NCI-H2227 treated with DMSO at 0.1 percent for 48 hours (cell line): ENCODE data around the gene KRT35.

ENCODE experiments used
- DNase-seq: peaks from one replicate; lab custom pipeline; 2025; lab: John Stamatoyannopoulos, UW

The KRT35 gene

GRCh38 chr17:41511716-41512115, 30.8 kb upstream of the KRT35 start:
- DNase-seq: no peak

DNA sequence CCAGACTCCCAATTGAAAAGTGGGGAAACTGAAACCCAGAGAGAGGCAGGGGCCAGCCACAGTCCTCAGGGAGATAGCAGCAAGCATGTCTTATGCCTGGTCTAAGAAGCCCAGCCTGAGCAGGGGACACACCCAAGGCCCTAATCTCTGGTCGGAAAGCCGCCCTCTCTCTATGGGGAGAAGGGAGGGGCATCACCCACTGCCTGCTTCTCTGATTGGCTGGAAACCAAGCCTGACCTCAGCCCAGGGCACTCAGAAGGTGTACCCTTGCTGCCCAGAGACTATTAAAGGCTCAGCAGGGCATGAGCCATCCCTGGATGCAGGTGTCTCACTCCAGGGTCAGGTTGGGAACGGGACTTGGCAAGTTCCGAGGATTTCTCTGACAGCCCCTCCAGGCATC, 30.2 kb upstream of the KRT35 start:
- no peak for DNase-seq

GRCh38 chr17:41510251-41511065, 29.5 kb upstream of the KRT35 start:
- DNase-seq: no peak

GRCh38 chr17:41507315-41507880, 26.4 kb upstream of the KRT35 start:
- no peak for DNase-seq

DNA sequence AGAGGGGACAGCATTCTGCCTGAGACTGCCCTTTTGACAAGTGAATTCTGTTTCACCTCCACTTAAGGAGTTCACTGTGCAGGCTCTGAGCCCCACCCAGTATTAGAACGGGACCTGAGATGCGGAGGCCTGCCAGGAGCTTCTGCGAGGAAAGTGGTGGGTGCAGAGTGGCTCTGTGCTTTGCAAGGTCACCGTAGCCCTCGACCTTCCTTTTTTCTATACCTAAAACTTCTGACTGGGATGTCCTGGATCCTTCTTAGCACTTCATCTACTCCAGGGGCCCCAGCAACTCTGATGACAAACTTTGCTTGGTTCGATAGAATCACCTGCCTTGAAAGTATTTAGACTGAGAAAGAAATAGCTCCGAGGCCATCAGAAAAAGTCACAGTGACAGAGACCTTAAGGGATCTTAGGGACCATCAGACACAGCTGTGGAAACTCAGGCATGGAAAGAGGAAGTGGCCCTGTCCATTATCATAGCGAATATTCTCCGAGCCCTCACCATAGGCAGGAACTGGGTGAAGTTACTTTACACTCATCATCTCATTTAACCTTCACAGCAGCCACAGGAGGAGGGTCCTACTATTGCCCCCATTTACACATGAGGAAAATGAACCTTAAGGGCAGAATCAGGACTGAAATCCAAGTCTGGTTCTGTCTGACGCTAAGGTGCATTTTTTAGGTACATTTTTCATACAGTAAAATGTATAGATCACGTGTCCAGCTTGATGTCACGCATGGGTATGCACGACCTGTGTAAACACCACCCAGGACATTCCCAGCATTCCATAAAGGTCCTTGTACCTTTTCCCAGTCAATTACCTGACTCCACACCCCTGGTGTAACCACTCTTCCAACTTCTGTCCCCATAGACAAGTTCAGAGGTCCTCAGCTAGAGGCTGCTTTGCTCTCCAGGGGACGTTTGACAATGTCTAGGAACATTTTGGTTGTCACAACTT, 25.1 kb upstream of the KRT35 start:
- DNase-seq: no peak

DNA sequence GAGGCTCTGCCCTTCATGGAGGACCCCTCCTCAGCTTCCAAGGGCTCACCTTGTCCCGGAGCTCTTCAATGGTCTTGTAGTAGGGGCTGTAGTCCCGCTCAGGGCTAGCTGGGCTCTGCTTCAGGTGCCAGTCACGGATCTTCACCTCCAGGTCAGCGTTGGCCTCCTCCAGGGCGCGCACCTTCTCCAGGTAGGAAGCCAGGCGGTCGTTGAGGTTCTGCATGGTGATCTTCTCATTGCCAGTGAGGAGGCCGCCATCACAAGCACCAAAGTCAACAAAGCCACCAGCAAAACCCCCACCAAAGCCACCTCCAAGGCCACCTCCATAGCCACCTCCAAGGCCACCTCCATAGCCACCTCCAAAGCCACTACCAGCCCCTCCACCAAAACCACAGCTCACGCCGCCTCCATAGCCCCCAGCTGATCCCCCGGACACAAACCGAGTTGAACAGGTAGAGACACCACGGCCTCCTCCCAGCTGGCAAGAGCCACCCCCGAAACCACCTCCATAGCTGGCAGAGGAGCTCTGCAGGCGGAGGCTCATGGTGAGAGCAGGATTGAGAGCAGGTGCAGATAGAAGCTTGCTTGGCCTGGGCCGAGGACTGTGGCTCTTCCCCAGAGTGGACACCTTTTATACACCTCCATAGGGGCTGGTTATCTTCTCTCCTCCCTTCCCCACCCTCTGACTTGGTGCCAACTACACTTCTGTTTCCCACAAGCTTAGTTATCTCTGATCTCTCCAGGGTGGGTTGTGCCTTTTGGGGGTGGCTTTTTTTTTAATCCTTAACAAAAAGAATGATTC, 24.3 kb upstream of the KRT35 start, which contains the start of gene KRT13:
TSS of gene KRT13 (minus strand) at position 606 of the 802 bp plus-strand sequence. CDS start at position 544, 62 bp downstream.
- DNase-seq: no peak

DNA sequence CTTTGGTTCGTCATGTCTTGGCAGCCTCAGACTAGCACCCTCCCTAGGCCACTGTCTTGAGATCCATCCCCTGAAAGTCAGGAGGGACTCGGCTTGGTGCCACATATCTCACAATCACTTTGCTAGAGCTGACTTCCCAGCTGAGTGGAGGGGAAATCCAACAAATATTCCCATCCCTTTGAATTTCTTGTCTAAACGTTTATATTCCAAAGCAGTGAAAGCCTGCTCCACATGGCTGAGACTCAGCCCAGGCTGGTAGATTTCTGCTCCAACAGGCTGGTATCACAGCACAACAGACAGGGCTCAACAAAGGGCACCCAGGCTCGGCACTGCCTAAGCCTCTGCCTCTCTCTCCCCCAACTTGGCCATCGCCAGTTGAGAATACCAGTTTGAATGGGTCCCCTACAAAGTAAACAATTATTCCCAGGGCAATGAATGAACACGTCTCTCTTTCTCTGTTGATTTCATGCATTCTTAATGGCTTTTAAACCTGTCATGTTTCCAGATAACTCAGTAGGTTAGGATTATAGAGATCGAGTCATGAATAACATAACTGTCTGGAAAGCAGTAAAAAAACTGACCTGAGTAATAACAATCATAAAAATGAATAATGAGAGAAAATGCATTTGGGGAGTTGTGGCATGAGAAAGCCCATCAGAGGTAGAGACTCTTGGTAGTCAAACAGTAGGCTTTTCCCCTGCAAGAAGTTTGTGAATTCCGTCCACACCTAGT, 23.5 kb upstream of the KRT35 start:
- DNase-seq: no peak

- DNase-seq: no peak
Measured at GRCh38 chr17:41503202-41503601, 22.3 kb upstream of the KRT35 start.

GRCh38 chr17:41500131-41500911, 19.4 kb upstream of the KRT35 start:
- no peak for DNase-seq

DNA sequence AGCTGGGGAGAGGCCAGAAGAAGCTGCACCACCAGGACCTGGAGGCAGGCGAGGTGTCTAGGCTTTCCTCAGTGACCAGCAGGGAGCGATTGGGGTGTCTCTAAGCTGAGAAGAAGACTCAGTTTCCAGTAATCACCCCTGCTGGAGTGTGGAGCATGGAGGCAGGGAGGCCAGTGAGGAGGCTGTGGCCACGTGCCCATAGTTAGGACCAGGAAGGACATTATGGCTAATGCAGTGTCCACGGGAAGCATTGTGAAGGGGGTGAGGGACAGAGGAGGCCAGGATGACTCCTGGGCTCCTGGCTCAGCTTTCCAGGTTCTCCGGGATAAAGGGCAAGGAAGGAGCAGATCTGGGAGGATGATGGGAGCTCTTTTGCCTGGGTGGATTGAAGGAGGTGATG, 18.8 kb upstream of the KRT35 start:
- DNase-seq: no peak

DNA sequence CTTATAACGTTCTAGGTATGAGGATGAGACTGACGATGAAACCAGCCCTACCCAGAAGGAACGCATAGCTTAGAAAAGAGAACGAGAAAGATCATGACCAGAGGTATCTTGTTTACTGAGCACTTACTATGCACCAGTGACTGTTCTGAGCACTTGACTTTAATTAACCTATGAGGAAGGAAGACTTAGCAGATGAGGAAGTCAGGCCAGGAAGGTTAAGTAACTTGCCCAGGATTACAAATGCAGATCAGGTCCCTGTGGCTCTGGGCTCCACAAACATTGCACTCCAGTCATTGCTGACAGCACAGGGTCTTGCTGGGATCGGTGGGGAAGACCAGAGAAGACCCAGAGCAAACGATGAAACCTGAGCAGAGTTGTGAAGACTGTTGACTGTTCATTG, 17.3 kb upstream of the KRT35 start:
- no peak for DNase-seq

DNA sequence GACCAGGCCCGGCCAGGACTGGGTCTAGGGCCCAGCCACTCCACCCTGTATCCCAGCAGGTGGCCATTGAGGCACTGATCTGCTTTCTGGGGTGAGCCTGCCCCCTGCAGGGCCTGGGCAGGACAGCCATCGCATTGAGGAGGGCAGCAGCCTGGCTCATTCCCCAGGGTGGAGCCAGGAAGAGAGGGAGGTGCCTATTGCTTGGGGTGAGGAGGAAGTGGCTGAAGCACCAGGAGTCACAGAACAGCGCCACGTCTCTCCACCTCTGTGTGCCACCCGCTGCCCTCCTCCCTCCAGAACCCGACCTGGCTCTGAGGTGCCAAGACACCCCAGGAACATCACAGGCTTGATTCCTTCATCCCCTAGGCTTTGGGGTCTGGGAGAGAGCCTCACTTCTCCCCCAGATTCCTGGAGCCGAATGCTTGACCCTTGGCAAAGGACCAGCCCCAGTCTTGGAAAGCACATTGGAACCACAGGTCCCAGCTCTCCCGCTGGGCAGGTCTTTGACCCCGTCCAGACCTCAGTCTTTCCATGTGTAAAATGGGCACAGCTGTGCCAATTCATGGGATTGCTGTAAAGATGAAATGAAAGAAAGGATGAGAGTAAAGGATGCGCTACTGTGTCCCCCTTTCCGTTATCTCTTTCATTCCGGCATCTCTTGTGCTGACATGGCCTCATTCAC, 16.0 kb upstream of the KRT35 start:
- DNase-seq: no peak

- no peak for DNase-seq
Measured at GRCh38 chr17:41494524-41494923, 13.6 kb upstream of the KRT35 start.

GRCh38 chr17:41492771-41493170, 11.8 kb upstream of the KRT35 start:
- peak; percentile 64 for DNase-seq

DNA sequence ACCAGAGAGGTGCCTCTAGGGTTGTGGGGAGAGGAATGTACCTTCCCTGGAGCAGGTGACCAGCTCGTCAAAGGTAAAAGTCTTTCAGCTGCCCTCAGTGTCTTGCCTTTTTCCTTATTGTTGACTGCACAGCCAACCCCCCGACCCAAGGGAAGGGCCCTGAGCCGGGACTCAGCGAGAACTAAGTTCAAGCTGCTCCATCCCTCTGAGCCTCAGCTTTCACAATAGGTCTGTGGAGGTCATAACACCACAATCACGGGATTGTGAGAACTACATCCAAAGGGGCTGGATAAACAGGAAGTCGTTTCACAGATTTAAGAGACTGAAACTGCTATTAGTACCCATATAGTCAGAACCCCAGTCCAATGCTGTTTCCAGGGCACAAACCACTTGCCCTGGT, 11.4 kb upstream of the KRT35 start:
- DNase-seq: no peak

DNA sequence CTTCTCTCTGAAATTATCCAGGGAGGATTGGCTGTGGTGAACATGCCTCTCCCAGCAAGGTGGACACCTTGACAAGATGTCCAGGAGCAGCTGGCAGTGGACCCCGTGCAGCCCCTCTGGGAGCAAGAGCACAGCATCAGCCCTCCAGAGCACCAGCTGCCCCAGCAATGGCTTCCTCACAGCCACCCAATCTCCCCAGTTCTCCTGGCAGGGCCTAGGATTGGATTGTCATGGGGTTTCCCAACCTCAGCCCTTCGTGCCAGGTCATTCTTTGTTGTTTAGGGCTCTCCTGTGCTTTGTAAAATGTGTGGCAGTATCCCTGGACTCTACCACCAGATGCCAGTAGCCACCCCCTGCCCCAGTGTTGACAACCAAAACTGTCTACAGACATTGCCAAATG, 10.5 kb upstream of the KRT35 start:
- no peak for DNase-seq

DNA sequence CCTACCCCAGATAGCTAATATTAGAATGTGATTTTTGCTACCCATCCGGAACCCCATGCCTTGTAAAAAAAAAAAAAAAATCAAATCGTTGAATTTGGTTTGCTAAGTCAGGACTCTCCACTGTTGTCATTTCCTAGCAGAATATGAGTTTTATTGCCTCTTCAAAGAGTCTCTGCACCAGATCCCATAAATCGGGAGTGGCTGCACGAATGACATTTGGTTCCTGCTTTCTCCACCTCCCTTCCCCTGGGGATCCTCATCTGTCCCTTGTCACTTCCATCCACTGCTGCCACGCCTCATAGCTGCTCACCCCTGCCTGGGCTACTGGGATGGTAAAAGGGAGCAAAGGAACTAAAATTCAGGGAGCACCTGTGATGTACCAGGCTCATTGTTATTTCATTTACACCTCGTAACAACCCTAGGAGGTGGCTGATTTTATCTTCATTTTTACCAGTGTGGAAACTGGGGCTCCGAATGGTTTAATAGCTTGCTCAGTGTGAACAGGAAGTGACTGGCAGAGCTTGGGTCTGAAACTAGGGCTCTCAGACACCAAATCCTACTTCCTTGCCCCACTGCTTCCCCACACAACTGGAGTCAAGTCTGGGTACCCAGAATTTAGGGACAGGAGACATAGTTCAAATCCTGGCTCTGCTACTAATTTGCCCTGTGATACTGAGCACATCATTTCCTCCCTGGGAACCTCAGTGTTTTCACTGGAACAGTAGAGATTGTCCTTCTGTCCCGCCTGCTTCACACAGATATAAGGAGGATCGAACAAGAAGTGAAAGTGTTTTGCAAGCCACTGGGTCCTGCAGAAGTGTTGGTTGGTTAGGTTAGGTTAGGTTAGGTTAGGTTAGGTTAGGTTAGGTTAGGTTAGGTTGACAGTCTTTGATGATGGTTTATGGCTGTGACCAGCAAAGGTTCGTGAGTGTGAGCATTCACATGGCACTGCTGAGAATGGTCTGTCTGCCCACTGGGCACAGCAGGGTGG, 9.3 kb upstream of the KRT35 start:
- no peak for DNase-seq

DNA sequence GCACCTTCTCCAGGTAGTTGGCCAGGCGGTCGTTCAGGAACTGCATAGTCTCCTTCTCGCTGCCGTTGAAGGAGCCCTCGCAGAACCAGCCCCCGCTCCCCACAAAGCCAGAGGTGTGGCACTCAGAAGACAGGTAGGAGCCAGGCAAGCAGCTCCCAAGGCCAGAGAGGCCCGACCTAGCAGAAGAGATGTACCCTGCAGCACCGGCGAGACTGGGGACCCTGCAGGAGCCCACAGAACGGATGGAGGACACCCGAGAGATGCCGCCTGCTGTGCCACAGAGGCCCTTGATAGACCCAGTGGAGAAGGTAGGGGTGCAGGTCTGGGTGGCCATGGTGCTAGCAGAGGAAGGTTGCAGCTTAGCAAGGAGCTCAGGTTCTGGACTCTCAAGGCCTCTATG, 8.6 kb upstream of the KRT35 start, which contains the start of gene KRT36:
TSS of gene KRT36 (minus strand) at position 380 of the 400 bp plus-strand sequence. CDS start at position 334, 46 bp downstream.
- no peak for DNase-seq
